ENCODE results near the gene CALR3. TPM values are rescaled to one million over a fixed set of nuclear protein-coding genes. Genes with fewer than 3 reads are reported as not detected.

The CALR3 gene
- total RNA-seq, 4 donors from 2014 or later, result not detected

Small RNA genes within 50 kb of the gene (small RNA-seq; reads per million reads assigned to genes)
- 0 to 0.14 (median 0) reads per million in 4 donors for gene RN7SL146P

Other genes with a start within 250 kb of the CALR3 start
- gene KLF2, start 171.3 kb downstream of the CALR3 start, total RNA-seq, result 10 to 100 TPM in 1 of 4 donors, 1 to 10 TPM in 3; 4.2 to 11.4 (median 8.0) TPM
- 10 to 100 TPM in 3 of 4 donors, 1 to 10 TPM in 1; 8.1 to 21.7 (median 19.8) TPM for gene EPS15L1, start 24.2 kb downstream of the CALR3 start, total RNA-seq
- gene C19orf44, start 227 bp upstream of the CALR3 start, total RNA-seq, result 1 to 10 TPM; 2.5 to 10.0 (median 4.2) TPM
- gene CHERP, start 46.3 kb upstream of the CALR3 start, total RNA-seq, result 10 to 100 TPM in 1 of 4 donors, 1 to 10 TPM in 3; 5.5 to 11.8 (median 9.6) TPM
- gene SLC35E1, start 76.2 kb upstream of the CALR3 start, total RNA-seq, result 10 to 100 TPM; 22.6 to 29.4 (median 25.3) TPM
- 1 to 10 TPM; 5.1 to 9.9 (median 8.4) TPM for gene MED26, start 132.0 kb upstream of the CALR3 start, total RNA-seq
- gene SMIM7, start 164.0 kb upstream of the CALR3 start, total RNA-seq, result 10 to 100 TPM; 54.0 to 89.5 (median 66.3) TPM
- gene TMEM38A, start 165.0 kb upstream of the CALR3 start, total RNA-seq, result 1 to 10 TPM; 2.0 to 5.6 (median 2.7) TPM
- under 1 TPM; 0.04 to 0.41 (median 0.21) TPM for gene NWD1, start 223.7 kb upstream of the CALR3 start, total RNA-seq

Measured in esophagus squamous epithelium (tissue), 4 donors.